ENCODE data around the gene SH3BGRL2.
"Not testable (repeated sequence)": the region's sequence is repeated elsewhere in the genome, so short reads cannot be mapped to it uniquely, and the experiment has no call there.

The SH3BGRL2 gene

DNA sequence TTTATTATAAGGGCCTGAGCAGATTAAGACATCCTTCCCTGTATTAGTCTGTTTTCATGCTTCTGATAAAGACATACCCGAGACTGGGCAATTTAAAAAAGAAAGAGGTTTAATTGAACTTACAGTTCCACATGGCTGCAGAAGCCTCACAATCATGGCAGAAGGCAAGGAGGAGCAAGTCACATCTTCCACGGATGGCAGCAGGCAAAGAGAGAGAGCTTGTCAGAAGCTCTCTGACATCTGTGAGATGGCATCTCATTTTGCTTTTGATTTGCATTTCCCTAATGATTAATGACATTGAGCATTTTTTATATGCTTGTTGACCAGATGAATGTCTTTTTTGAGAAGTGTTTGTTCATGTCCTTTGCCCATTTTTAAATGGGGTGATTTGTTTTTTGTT lies 114.2 kb downstream of the SH3BGRL2 start:
- DNase-seq (ENCODE audit: low spot score): not testable (repeated sequence)

DNA sequence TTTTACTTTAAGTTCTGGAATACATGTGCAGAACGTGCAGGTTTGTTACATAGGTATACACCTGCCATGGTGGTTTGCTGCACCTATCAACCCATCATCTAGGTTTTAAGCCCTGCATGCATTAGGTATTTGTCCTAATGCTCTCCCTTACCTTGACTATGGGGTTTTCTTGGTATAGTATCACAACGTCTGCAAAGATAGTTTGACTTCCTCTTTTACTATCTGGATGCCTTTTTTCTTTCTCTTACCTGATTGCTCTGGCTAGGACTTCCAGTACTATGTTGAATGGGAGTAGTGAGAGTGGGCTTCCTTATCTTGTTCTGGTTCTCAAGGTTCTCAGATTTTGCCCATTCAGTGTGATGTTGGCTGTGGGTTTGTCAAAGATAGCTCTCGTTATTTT lies 115.2 kb downstream of the SH3BGRL2 start:
- not testable (repeated sequence) for DNase-seq (ENCODE audit: low spot score)

DNA sequence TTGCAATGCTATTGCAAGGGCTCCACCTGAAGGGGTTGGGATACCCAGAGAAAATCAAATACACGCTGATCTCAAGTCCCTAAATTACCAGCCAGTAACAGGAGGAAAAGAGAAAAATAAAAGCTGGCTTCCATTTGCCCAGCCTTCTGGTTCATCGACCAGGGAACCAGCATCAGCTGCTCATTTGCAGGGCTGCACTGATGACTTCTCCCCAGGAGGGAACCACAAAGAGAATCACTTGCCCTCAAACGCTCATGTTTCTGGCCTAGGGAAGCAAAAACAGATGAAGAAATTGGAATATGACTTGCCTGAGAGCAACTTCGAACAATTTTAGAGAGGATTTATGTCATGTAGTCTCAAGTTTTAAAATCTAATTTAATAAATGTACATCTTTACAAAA lies 119.7 kb downstream of the SH3BGRL2 start:
- no peak for DNase-seq (ENCODE audit: low spot score)

Measured in AG08396 (cell line).